ENCODE measurements around the gene ELL. TPM values are rescaled to one million over a fixed set of nuclear protein-coding genes. Genes with fewer than 3 reads are reported as not detected.
A peak's percentile ranks its signal among the peaks of the same experiment; 100 is the strongest.

The ELL gene
- polyA plus RNA-seq, 3 donors = 12.2 to 35.3 (median 12.6) TPM

DNA sequence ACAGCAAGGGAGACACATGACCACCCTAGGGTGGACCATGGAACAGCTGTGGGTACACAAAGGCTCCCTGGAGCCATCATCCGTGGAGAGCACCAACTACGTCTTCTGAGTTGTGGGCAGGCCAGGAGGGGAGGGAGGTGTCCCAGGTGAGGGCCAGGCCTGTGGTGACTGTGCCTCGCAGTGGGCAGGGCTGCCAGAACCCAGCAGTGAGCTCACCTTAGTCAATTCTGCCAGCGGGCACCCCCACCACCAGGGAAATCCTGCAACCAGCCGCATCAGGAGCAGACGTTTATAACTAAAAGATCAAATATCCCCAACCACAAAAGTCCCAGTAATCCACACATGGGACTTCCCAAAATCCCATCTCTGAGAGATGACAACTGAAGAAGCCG, 19.6 kb downstream of the ELL start:
- Mint-ChIP-seq H3K4me3 (peak overlapping the region; percentile 66 to 79), H3K9me3 (no peaks in the 10 kb centered on the region), H3K4me1 (peaks cover 99% of the 10 kb centered on the region), H3K36me3 (peaks cover 30 to 31% of the 10 kb centered on the region in 2 donors), H3K27ac (peak overlapping the region; percentile 96 to 99 (median 98)), H3K27me3 (ENCODE audit: low read depth in 3 of 3) (peaks cover 0 to 3% (median 2%) of the 10 kb centered on the region in 3 donors)
- H3K9me3 ChIP-seq (replicated peaks in 1 of 2; ENCODE audit: control insufficient read depth in 1 of 2, insufficient read depth in 1 of 2, low read length in 2 of 2) = no peaks in the 10 kb centered on the region
- H3K27ac ChIP-seq (ENCODE audit: low read depth in 1 of 2, low read length in 2 of 2) = peak overlapping the region; percentile 95 to 96
- no peaks in the 10 kb centered on the region for H3K27me3 ChIP-seq (ENCODE audit: control insufficient read depth in 2 of 2, insufficient read depth in 2 of 2, low read length in 2 of 2)
- peaks cover 93 to 100% of the 10 kb centered on the region in 2 donors for H3K4me1 ChIP-seq (ENCODE audit: control insufficient read depth in 1 of 2, insufficient read depth in 2 of 2, low read length in 2 of 2)
- intact Hi-C loops (cut with micrococcal nuclease) = loop anchor here in 1 of 2 donors (2.0 kb wide), 1 partner anchor 19 kb away; no protein-coding TSS in a partner anchor
- H2AFZ ChIP-seq (ENCODE audit: insufficient read depth, low read depth, low read length, poor library complexity, severe bottlenecking) = no peak overlapping the region
- H3K79me2 ChIP-seq (ENCODE audit: insufficient read depth, low read length) = peaks cover 92% of the 10 kb centered on the region
- peak overlapping the region; percentile 68 for H3K4me2 ChIP-seq (replicated peaks; ENCODE audit: extremely low read depth, low read length, poor library complexity, severe bottlenecking)
- 60% methylated on average over 3 of the region's 7 CpGs for WGBS (ENCODE audit: insufficient coverage)
- H3K4me3 ChIP-seq (replicated peaks in 1 of 3; ENCODE audit: low read depth in 2 of 3, low read length in 3 of 3) = peak overlapping the region in 1 of 3 experiments; percentile 61
- TF ChIP-seq, protein P1, sequence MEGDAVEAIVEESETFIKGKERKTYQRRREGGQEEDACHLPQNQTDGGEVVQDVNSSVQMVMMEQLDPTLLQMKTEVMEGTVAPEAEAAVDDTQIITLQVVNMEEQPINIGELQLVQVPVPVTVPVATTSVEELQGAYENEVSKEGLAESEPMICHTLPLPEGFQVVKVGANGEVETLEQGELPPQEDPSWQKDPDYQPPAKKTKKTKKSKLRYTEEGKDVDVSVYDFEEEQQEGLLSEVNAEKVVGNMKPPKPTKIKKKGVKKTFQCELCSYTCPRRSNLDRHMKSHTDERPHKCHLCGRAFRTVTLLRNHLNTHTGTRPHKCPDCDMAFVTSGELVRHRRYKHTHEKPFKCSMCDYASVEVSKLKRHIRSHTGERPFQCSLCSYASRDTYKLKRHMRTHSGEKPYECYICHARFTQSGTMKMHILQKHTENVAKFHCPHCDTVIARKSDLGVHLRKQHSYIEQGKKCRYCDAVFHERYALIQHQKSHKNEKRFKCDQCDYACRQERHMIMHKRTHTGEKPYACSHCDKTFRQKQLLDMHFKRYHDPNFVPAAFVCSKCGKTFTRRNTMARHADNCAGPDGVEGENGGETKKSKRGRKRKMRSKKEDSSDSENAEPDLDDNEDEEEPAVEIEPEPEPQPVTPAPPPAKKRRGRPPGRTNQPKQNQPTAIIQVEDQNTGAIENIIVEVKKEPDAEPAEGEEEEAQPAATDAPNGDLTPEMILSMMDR (IDR thresholded peaks at IDR 0.05) = no peak
- peaks cover 0 to 13% of the 10 kb centered on the region in 2 donors for H3K36me3 ChIP-seq (replicated peaks in 1 of 2; ENCODE audit: control insufficient read depth in 1 of 2, insufficient read depth in 2 of 2, low read length in 2 of 2)
- DNase-seq = no peak
- peaks cover 97% of the 10 kb centered on the region for H4K20me1 ChIP-seq (ENCODE audit: insufficient read depth, low read length)
- H3K9ac ChIP-seq (ENCODE audit: insufficient read depth, low read length, poor library complexity, severe bottlenecking) = peak overlapping the region; percentile 68

DNA sequence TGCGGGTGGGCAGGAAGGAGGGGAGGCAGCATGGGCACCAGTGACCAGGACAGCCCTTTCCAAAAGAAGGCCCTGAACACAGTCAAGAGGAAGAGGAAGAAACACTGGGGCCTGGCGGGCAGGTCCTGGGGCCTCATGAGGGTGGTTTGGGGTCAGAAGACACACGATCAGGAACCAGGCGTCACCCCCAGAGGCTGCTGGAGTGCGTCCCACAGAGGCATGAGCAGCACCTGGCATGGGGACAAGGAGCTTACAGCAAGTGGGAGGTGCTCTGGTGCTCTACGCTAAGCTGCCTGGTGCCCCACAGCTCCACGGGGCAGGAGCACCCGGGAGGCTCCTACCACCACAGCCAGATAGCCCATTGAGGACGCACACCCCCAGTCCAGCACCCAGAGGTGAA, 20.0 kb downstream of the ELL start:
- Mint-ChIP-seq H3K9me3 (no peaks in the 10 kb centered on the region), H3K36me3 (peaks cover 29 to 34% of the 10 kb centered on the region in 2 donors), H3K27ac (peak overlapping the region; percentile 96 to 99 (median 98)), H3K4me3 (peak overlapping the region; percentile 66 to 79), H3K27me3 (ENCODE audit: low read depth in 3 of 3) (peaks cover 0 to 3% (median 2%) of the 10 kb centered on the region in 3 donors), H3K4me1 (peaks cover 99% of the 10 kb centered on the region)
- Histone ChIP-seq H4K20me1 (ENCODE audit: insufficient read depth, low read length) (peaks cover 97% of the 10 kb centered on the region), H3K27me3 (ENCODE audit: control insufficient read depth in 2 of 2, insufficient read depth in 2 of 2, low read length in 2 of 2) (no peaks in the 10 kb centered on the region), H3K27ac (ENCODE audit: low read depth in 1 of 2, low read length in 2 of 2) (peak overlapping the region; percentile 95 to 96), H3K79me2 (ENCODE audit: insufficient read depth, low read length) (peaks cover 92% of the 10 kb centered on the region), H3K4me1 (ENCODE audit: control insufficient read depth in 1 of 2, insufficient read depth in 2 of 2, low read length in 2 of 2) (peaks cover 93 to 100% of the 10 kb centered on the region in 2 donors), H3K4me2 (replicated peaks; ENCODE audit: extremely low read depth, low read length, poor library complexity, severe bottlenecking) (peak overlapping the region; percentile 68), H3K9me3 (replicated peaks in 1 of 2; ENCODE audit: control insufficient read depth in 1 of 2, insufficient read depth in 1 of 2, low read length in 2 of 2) (no peaks in the 10 kb centered on the region), H2AFZ (ENCODE audit: insufficient read depth, low read depth, low read length, poor library complexity, severe bottlenecking) (no peak overlapping the region), H3K9ac (ENCODE audit: insufficient read depth, low read length, poor library complexity, severe bottlenecking) (peak overlapping the region; percentile 68), H3K4me3 (replicated peaks in 1 of 3; ENCODE audit: low read depth in 2 of 3, low read length in 3 of 3) (peak overlapping the region in 1 of 3 experiments; percentile 61), H3K36me3 (replicated peaks in 1 of 2; ENCODE audit: control insufficient read depth in 1 of 2, insufficient read depth in 2 of 2, low read length in 2 of 2) (peaks cover 0 to 13% of the 10 kb centered on the region in 2 donors)
- DNase-seq = peak; percentile 54 to 64 (median 54)
- TF ChIP-seq, protein P1 (IDR thresholded peaks at IDR 0.05) = no peak
- intact Hi-C loops (cut with micrococcal nuclease) = loop anchor here in 1 of 2 donors (2.0 kb wide), 1 partner anchor 19 kb away; no protein-coding TSS in a partner anchor
- 15% methylated on average over 8 of the region's 9 CpGs for WGBS (ENCODE audit: insufficient coverage)

Data from CD14-positive monocyte (primary cell).